MM.1S (cell line): ENCODE data around the gene NOA1.
"Not testable (repeated sequence)": the region's sequence is repeated elsewhere in the genome, so short reads cannot be mapped to it uniquely, and the experiment has no call there.

Experiments
- DNase-seq: peaks from one replicate; pipeline ENCODE4 v3.0.0-alpha.2; 2015
- H2AFZ ChIP-seq: fragments of 300-600 bp; sonication (generic); 2 replicates; pipeline ENCODE4 v1.6.0; 2016; ENCODE audit warnings: antibody characterized with exemption, low read length
- H3F3A ChIP-seq: fragments of 300-600 bp; sonication (generic); 2 replicates; pipeline ENCODE4 v1.6.1; 2016; ENCODE audit warnings: mild to moderate bottlenecking, antibody characterized with exemption, low read length, moderate library complexity, mixed read lengths; ENCODE audit not compliant: insufficient read depth
- H3K27ac ChIP-seq: fragments of 300-600 bp; sonication (generic); 2 replicates; pipeline ENCODE4 v1.5.1; 2016; ENCODE audit warnings: mild to moderate bottlenecking, low read length
- H3K27me3 ChIP-seq: fragments of 300-600 bp; sonication (generic); replicated peaks from 2 replicates; pipeline ENCODE4 v1.6.0; 2016; ENCODE audit warnings: low read length; ENCODE audit not compliant: insufficient read depth
- H3K36me3 ChIP-seq: fragments of 300-600 bp; sonication (generic); replicated peaks from 2 replicates; pipeline ENCODE4 v1.6.1; 2016; ENCODE audit warnings: mild to moderate bottlenecking, low read length, mixed read lengths; ENCODE audit not compliant: insufficient read depth
- H3K4me1 ChIP-seq: fragments of 300-600 bp; sonication (generic); 2 replicates; pipeline ENCODE4 v1.6.1; 2016; ENCODE audit warnings: low read length, mixed read lengths
- H3K4me2 ChIP-seq: fragments of 300-600 bp; sonication (generic); 2 replicates; pipeline ENCODE4 v1.6.0; 2016; ENCODE audit warnings: low read depth, low read length
- H3K4me3 ChIP-seq: fragments of 300-600 bp; sonication (generic); 2 replicates; pipeline ENCODE4 v1.5.1; 2016; ENCODE audit warnings: low read length, mixed read lengths
- H3K79me2 ChIP-seq: fragments of 300-600 bp; sonication (generic); 2 replicates; pipeline ENCODE4 v1.6.1; 2016; ENCODE audit warnings: mixed run types, low read length, mixed read lengths
- H3K9ac ChIP-seq: fragments of 300-600 bp; sonication (generic); 2 replicates; pipeline ENCODE4 v1.6.1; 2016; ENCODE audit warnings: low read length, mixed read lengths
- H3K9me2 ChIP-seq: fragments of 300-600 bp; sonication (generic); replicated peaks from 2 replicates; pipeline ENCODE4 v1.6.1; 2016; ENCODE audit warnings: mild to moderate bottlenecking, low read length, mixed read lengths; ENCODE audit not compliant: insufficient read depth
- H3K9me3 ChIP-seq: fragments of 300-600 bp; sonication (generic); replicated peaks from 2 replicates; pipeline ENCODE4 v1.6.1; 2016; ENCODE audit warnings: mild to moderate bottlenecking, low read length, mixed read lengths; ENCODE audit not compliant: insufficient read depth
- H4K20me1 ChIP-seq: fragments of 300-600 bp; sonication (generic); 2 replicates; pipeline ENCODE4 v1.6.1; 2016; ENCODE audit warnings: mild to moderate bottlenecking, low read length, moderate library complexity, mixed read lengths; ENCODE audit not compliant: insufficient read depth
- EZH2 ChIP-seq: fragments of 300-600 bp; sonication (generic); optimal IDR thresholded peaks from 2 replicates; pipeline ENCODE3; 2017; ENCODE audit warnings: low read depth, mild to moderate bottlenecking, antibody characterized with exemption, low read length, mixed read lengths
- EZH2phosphoT487 ChIP-seq: fragments of 300-600 bp; sonication (generic); IDR thresholded peaks from 2 replicates; pipeline ENCODE4 v1.6.1; 2018; ENCODE audit warnings: antibody characterized with exemption, low read length
- TF ChIP-seq, protein P1 (sequence below): fragments of 300-600 bp; sonication (generic); IDR thresholded peaks from 2 replicates; pipeline ENCODE4 v1.5.1; 2016; ENCODE audit warnings: antibody characterized with exemption, low read length, mixed read lengths

Gene NOA1

DNA sequence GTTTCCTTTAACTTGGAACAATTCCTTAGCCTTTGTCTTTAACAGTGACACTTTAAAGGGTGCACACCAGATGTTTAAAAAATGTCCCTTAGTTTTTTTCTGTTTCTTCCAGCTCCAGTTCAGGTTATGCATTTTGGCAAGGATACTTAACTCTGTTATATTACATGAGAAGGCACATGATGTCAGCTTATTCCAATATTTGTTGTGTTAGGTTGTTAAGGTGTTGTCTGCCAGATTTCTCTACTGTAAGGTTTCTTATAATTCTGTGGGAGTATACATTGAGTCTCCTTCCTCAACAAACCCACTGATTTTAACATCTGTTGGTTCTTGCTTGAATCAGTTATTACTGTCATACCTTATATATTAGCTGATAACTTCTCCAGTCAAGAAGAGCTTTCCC lies 36.4 kb downstream of the NOA1 start:
- Histone ChIP-seq H4K20me1 (no peaks in the 10 kb centered on the region), H3K9ac (no peak overlapping the region), H3K27ac (no peak overlapping the region), H3K9me2 (no peaks in the 10 kb centered on the region), H3K79me2 (no peaks in the 10 kb centered on the region), H3K36me3 (no peaks in the 10 kb centered on the region), H3K4me1 (no peaks in the 10 kb centered on the region), H2AFZ (no peak overlapping the region), H3K4me3 (no peak overlapping the region), H3K4me2 (no peak overlapping the region), H3K27me3 (no peaks in the 10 kb centered on the region), H3K9me3 (no peaks in the 10 kb centered on the region), H3F3A (no peaks in the 10 kb centered on the region)
- TF ChIP-seq, protein P1, sequence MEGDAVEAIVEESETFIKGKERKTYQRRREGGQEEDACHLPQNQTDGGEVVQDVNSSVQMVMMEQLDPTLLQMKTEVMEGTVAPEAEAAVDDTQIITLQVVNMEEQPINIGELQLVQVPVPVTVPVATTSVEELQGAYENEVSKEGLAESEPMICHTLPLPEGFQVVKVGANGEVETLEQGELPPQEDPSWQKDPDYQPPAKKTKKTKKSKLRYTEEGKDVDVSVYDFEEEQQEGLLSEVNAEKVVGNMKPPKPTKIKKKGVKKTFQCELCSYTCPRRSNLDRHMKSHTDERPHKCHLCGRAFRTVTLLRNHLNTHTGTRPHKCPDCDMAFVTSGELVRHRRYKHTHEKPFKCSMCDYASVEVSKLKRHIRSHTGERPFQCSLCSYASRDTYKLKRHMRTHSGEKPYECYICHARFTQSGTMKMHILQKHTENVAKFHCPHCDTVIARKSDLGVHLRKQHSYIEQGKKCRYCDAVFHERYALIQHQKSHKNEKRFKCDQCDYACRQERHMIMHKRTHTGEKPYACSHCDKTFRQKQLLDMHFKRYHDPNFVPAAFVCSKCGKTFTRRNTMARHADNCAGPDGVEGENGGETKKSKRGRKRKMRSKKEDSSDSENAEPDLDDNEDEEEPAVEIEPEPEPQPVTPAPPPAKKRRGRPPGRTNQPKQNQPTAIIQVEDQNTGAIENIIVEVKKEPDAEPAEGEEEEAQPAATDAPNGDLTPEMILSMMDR, result no peak
- TF ChIP-seq EZH2phosphoT487 (no peak), EZH2 (no peak)
- no peak for DNase-seq

GRCh38 chr4:56940403-56940802 lies 37.0 kb downstream of the NOA1 start:
- Histone ChIP-seq H3F3A (no peaks in the 10 kb centered on the region), H3K27me3 (no peaks in the 10 kb centered on the region), H3K79me2 (no peaks in the 10 kb centered on the region), H2AFZ (no peak overlapping the region), H3K9ac (no peak overlapping the region), H3K27ac (no peak overlapping the region), H3K9me2 (no peaks in the 10 kb centered on the region), H3K4me3 (no peak overlapping the region), H3K4me1 (no peaks in the 10 kb centered on the region), H3K9me3 (no peaks in the 10 kb centered on the region), H4K20me1 (no peaks in the 10 kb centered on the region), H3K36me3 (no peaks in the 10 kb centered on the region), H3K4me2 (no peak overlapping the region)
- TF ChIP-seq, protein P1, result no peak
- TF ChIP-seq EZH2, result no peak
- no peak for TF ChIP-seq EZH2phosphoT487
- no peak for DNase-seq

GRCh38 chr4:56939826-56940225 lies 37.6 kb downstream of the NOA1 start:
- not testable (repeated sequence) for H3K4me1 ChIP-seq, H3K4me2 ChIP-seq, DNase-seq, H3K9ac ChIP-seq, H3K36me3 ChIP-seq, H3K79me2 ChIP-seq, H3K9me2 ChIP-seq, H3K27ac ChIP-seq, H3K4me3 ChIP-seq, H2AFZ ChIP-seq, H3K27me3 ChIP-seq, H3K9me3 ChIP-seq, H3F3A ChIP-seq, H4K20me1 ChIP-seq

DNA sequence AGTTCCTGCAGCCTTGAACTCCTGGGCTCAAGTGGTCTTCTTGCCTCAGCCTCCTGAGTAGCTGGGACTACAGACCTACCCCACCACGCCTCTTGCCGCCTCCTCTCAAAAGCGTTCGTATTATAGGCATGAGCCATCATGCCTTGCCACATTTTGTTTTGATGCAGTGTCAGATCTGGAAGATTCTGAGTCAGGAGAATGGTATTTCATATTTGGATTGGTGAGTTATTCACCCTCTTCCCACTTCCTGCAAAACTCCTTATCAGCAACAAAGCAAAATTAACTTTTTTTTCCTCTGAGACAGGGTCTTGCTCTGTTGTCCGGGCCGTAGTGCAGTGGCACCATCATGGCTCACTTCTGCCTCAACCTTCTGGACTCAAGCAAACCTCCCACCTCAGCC lies 40.1 kb downstream of the NOA1 start:
- no peak for DNase-seq
- H2AFZ ChIP-seq, result no peak overlapping the region
- no peaks in the 10 kb centered on the region for H3K36me3 ChIP-seq
- H3K9me2 ChIP-seq, result no peaks in the 10 kb centered on the region
- no peaks in the 10 kb centered on the region for H4K20me1 ChIP-seq
- H3K79me2 ChIP-seq, result no peaks in the 10 kb centered on the region
- TF ChIP-seq, protein P1, result no peak
- H3F3A ChIP-seq, result no peaks in the 10 kb centered on the region
- H3K27me3 ChIP-seq, result no peaks in the 10 kb centered on the region
- no peaks in the 10 kb centered on the region for H3K9me3 ChIP-seq
- no peak overlapping the region for H3K27ac ChIP-seq
- H3K4me1 ChIP-seq, result no peaks in the 10 kb centered on the region
- H3K4me3 ChIP-seq, result no peak overlapping the region
- H3K9ac ChIP-seq, result no peak overlapping the region
- no peak overlapping the region for H3K4me2 ChIP-seq
